Activated CD4-positive, alpha-beta T cell treated with anti-CD3 and anti-CD28 coated beads, Interleukin-2, amount 10 ng/mL, durations not matched to agents 24 days and 14 days (primary cell): Measurements from ENCODE around the gene NARS2. TPM values are rescaled to one million over a fixed set of nuclear protein-coding genes. Genes with fewer than 3 reads are reported as not detected.
A peak's percentile ranks its signal among the peaks of the same experiment; 100 is the strongest.

Source experiments
- DNase-seq: peaks from one replicate; pipeline ENCODE4 v3.0.0; 2022
- H3K27ac Mint-ChIP-seq: one replicate; pipeline ENCODE4 v1.8.0; 2022; ENCODE audit warnings: mild to moderate bottlenecking, mixed read lengths
- H3K27me3 Mint-ChIP-seq: one replicate; pipeline ENCODE4 v1.8.0; 2022; ENCODE audit warnings: mixed read lengths
- H3K36me3 Mint-ChIP-seq: one replicate; pipeline ENCODE4 v1.8.0; 2022; ENCODE audit warnings: low read depth, mild to moderate bottlenecking, mixed read lengths
- H3K4me1 Mint-ChIP-seq: one replicate; pipeline ENCODE4 v1.8.0; 2021; ENCODE audit warnings: mixed read lengths
- H3K4me3 Mint-ChIP-seq: one replicate; pipeline ENCODE4 v1.8.0; 2022; ENCODE audit warnings: mild to moderate bottlenecking, moderate library complexity, mixed read lengths
- H3K9me3 Mint-ChIP-seq: one replicate; pipeline ENCODE4 v1.8.0; 2021; ENCODE audit warnings: mixed read lengths
- intact Hi-C: fragments of 100-400 bp; cut with micrococcal nuclease; formaldehyde crosslinking; loops from one replicate; pipeline ENCODE4 v1.15.1; 2023
- total RNA-seq: library from RNA; stranded (reverse); gene quantifications from 2 replicates; pipeline ENCODE4 v1.2.3, GENCODE V29; 2022

Gene NARS2
- total RNA-seq, 1 donor from 2014 or later: 38.0 TPM

- Mint-ChIP-seq H3K9me3 (no peaks in the 10 kb centered on the region), H3K36me3 (no peaks in the 10 kb centered on the region), H3K27me3 (peaks cover 34% of the 10 kb centered on the region), H3K4me3 (no peak overlapping the region), H3K27ac (no peak overlapping the region), H3K4me1 (no peaks in the 10 kb centered on the region)
- intact Hi-C loops: no loop called here
- no peak for DNase-seq
Measured at GRCh38 chr11:78595436-78596130, 20.9 kb upstream of the NARS2 start.

GRCh38 chr11:78594814-78595213, 20.1 kb upstream of the NARS2 start:
- no peak overlapping the region for H3K4me3 Mint-ChIP-seq
- no peaks in the 10 kb centered on the region for H3K9me3 Mint-ChIP-seq
- no peaks in the 10 kb centered on the region for H3K4me1 Mint-ChIP-seq
- H3K27me3 Mint-ChIP-seq: peaks cover 33% of the 10 kb centered on the region
- no peaks in the 10 kb centered on the region for H3K36me3 Mint-ChIP-seq
- no peak overlapping the region for H3K27ac Mint-ChIP-seq
- DNase-seq: no peak
- intact Hi-C loops: no loop called here

GRCh38 chr11:78588517-78588916, 13.9 kb upstream of the NARS2 start:
- no peak for DNase-seq
- intact Hi-C loops: no loop called here
- H3K9me3 Mint-ChIP-seq: peaks cover 11% of the 10 kb centered on the region
- no peak overlapping the region for H3K4me3 Mint-ChIP-seq
- peaks cover 5% of the 10 kb centered on the region for H3K36me3 Mint-ChIP-seq
- no peaks in the 10 kb centered on the region for H3K4me1 Mint-ChIP-seq
- peaks cover 28% of the 10 kb centered on the region for H3K27me3 Mint-ChIP-seq
- H3K27ac Mint-ChIP-seq: no peak overlapping the region

GRCh38 chr11:78587446-78587845, 12.8 kb upstream of the NARS2 start:
- peaks cover 28% of the 10 kb centered on the region for H3K27me3 Mint-ChIP-seq
- DNase-seq: no peak
- H3K4me1 Mint-ChIP-seq: no peaks in the 10 kb centered on the region
- peaks cover 5% of the 10 kb centered on the region for H3K36me3 Mint-ChIP-seq
- peaks cover 14% of the 10 kb centered on the region for H3K9me3 Mint-ChIP-seq
- intact Hi-C loops: no loop called here
- no peak overlapping the region for H3K27ac Mint-ChIP-seq
- H3K4me3 Mint-ChIP-seq: no peak overlapping the region

- Mint-ChIP-seq H3K27ac (no peak overlapping the region), H3K27me3 (peaks cover 29% of the 10 kb centered on the region), H3K9me3 (peaks cover 18% of the 10 kb centered on the region), H3K4me3 (no peak overlapping the region), H3K36me3 (peaks cover 5% of the 10 kb centered on the region), H3K4me1 (no peaks in the 10 kb centered on the region)
- intact Hi-C loops: no loop called here
- peak; percentile 61 for DNase-seq
Measured at GRCh38 chr11:78586452-78587046, 11.9 kb upstream of the NARS2 start.

- H3K4me1 Mint-ChIP-seq: no peaks in the 10 kb centered on the region
- H3K36me3 Mint-ChIP-seq: peaks cover 5% of the 10 kb centered on the region
- H3K27me3 Mint-ChIP-seq: peaks cover 16% of the 10 kb centered on the region
- no peak for DNase-seq
- H3K9me3 Mint-ChIP-seq: peaks cover 22% of the 10 kb centered on the region
- H3K27ac Mint-ChIP-seq: no peak overlapping the region
- no peak overlapping the region for H3K4me3 Mint-ChIP-seq
- intact Hi-C loops: no loop called here
Measured at GRCh38 chr11:78583889-78584288, 9.2 kb upstream of the NARS2 start.

- intact Hi-C loops: no loop called here
- Mint-ChIP-seq H3K27me3 (peaks cover 3% of the 10 kb centered on the region), H3K9me3 (peaks cover 8% of the 10 kb centered on the region)
Measured at GRCh38 chr11:78577495-78577894, 2.8 kb upstream of the NARS2 start.

GRCh38 chr11:78576549-78577097, 2.0 kb upstream of the NARS2 start:
- H3K9me3 Mint-ChIP-seq: peaks cover 4% of the 10 kb centered on the region
- intact Hi-C loops: no loop called here
- peaks cover 13% of the 10 kb centered on the region for H3K36me3 Mint-ChIP-seq
- peaks cover 24% of the 10 kb centered on the region for H3K4me1 Mint-ChIP-seq
- peaks cover 2% of the 10 kb centered on the region for H3K27me3 Mint-ChIP-seq
- DNase-seq: no peak
- H3K4me3 Mint-ChIP-seq: no peak overlapping the region
- H3K27ac Mint-ChIP-seq: no peak overlapping the region

More at GRCh38 chr11:78577495-78577894, 2.8 kb upstream of the NARS2 start:
- peaks cover 18% of the 10 kb centered on the region for H3K4me1 Mint-ChIP-seq
- H3K27ac Mint-ChIP-seq: no peak overlapping the region
- no peak for DNase-seq
- peaks cover 6% of the 10 kb centered on the region for H3K36me3 Mint-ChIP-seq
- no peak overlapping the region for H3K4me3 Mint-ChIP-seq

GRCh38 chr11:78575478-78575877, 814 bp upstream of the NARS2 start:
- Mint-ChIP-seq H3K4me3 (peak overlapping the region; percentile 94), H3K9me3 (no peaks in the 10 kb centered on the region), H3K27me3 (no peaks in the 10 kb centered on the region), H3K4me1 (peaks cover 26% of the 10 kb centered on the region), H3K27ac (peak overlapping the region; percentile 92), H3K36me3 (peaks cover 25% of the 10 kb centered on the region)
- intact Hi-C loops: loop anchor here (2.0 kb wide), 2 partner anchors 581 to 755 kb away; partner anchors contain the start of genes AAMDC, INTS4 and RSF1
- DNase-seq: no peak

GRCh38 chr11:78573681-78574080, 983 bp downstream of the NARS2 start:
- H3K27me3 Mint-ChIP-seq: no peaks in the 10 kb centered on the region
- no peak for DNase-seq
- H3K27ac Mint-ChIP-seq: peak overlapping the region; percentile 92
- H3K4me3 Mint-ChIP-seq: peak overlapping the region; percentile 94
- no peaks in the 10 kb centered on the region for H3K9me3 Mint-ChIP-seq
- intact Hi-C loops: loop anchor here (1.0 to 2.0 kb wide), 4 partner anchors 9 to 753 kb away; partner anchors contain the start of genes AAMDC, INTS4 and RSF1
- peaks cover 28% of the 10 kb centered on the region for H3K4me1 Mint-ChIP-seq
- H3K36me3 Mint-ChIP-seq: peaks cover 31% of the 10 kb centered on the region

- intact Hi-C loops: no loop called here
- no peaks in the 10 kb centered on the region for H3K9me3 Mint-ChIP-seq
- H3K36me3 Mint-ChIP-seq: peaks cover 33% of the 10 kb centered on the region
- peak overlapping the region; percentile 94 for H3K4me3 Mint-ChIP-seq
- no peaks in the 10 kb centered on the region for H3K27me3 Mint-ChIP-seq
- H3K4me1 Mint-ChIP-seq: peaks cover 29% of the 10 kb centered on the region
- no peak for DNase-seq
- peak overlapping the region; percentile 92 for H3K27ac Mint-ChIP-seq
Measured at GRCh38 chr11:78573271-78573670, 1.4 kb downstream of the NARS2 start.

GRCh38 chr11:78572394-78572793, 2.3 kb downstream of the NARS2 start:
- intact Hi-C loops: no loop called here
- peak overlapping the region; percentile 13 for H3K27ac Mint-ChIP-seq
- peaks cover 33% of the 10 kb centered on the region for H3K36me3 Mint-ChIP-seq
- no peak for DNase-seq
- peak overlapping the region; percentile 28 for H3K4me3 Mint-ChIP-seq
- H3K4me1 Mint-ChIP-seq: peaks cover 29% of the 10 kb centered on the region
- no peaks in the 10 kb centered on the region for H3K9me3 Mint-ChIP-seq
- H3K27me3 Mint-ChIP-seq: no peaks in the 10 kb centered on the region

GRCh38 chr11:78570031-78570430, 4.6 kb downstream of the NARS2 start:
- peaks cover 50% of the 10 kb centered on the region for H3K36me3 Mint-ChIP-seq
- no peak for DNase-seq
- peaks cover 32% of the 10 kb centered on the region for H3K4me1 Mint-ChIP-seq
- intact Hi-C loops: no loop called here
- H3K9me3 Mint-ChIP-seq: no peaks in the 10 kb centered on the region
- H3K4me3 Mint-ChIP-seq: no peak overlapping the region
- H3K27ac Mint-ChIP-seq: no peak overlapping the region
- H3K27me3 Mint-ChIP-seq: no peaks in the 10 kb centered on the region

- Mint-ChIP-seq H3K27ac (no peak overlapping the region), H3K36me3 (peaks cover 43% of the 10 kb centered on the region), H3K27me3 (no peaks in the 10 kb centered on the region), H3K4me1 (peaks cover 28% of the 10 kb centered on the region), H3K9me3 (no peaks in the 10 kb centered on the region), H3K4me3 (no peak overlapping the region)
- DNase-seq: no peak
- intact Hi-C loops: no loop called here
Measured at GRCh38 chr11:78567209-78567608, 7.5 kb downstream of the NARS2 start.
